DOHH2 (cell line): ENCODE measurements around the gene CCT2.

Experiments
- CTCF ChIP-seq: fragments of 200-600 bp; sonication (generic); IDR thresholded peaks from one replicate; pipeline ENCODE4 v1.5.1; 2014; ENCODE audit warnings: antibody characterized with exemption, mild to moderate bottlenecking, low read depth, low read length; ENCODE audit not compliant: poor library complexity, severe bottlenecking
- EZH2phosphoT487 ChIP-seq: fragments of 200-600 bp; sonication (generic); IDR thresholded peaks from 2 replicates; pipeline ENCODE4 v1.6.1; 2017; ENCODE audit warnings: borderline replicate concordance, mild to moderate bottlenecking, antibody characterized with exemption, low read length, moderate library complexity, mixed read lengths

- TF ChIP-seq CTCF: no peak
- no peak for TF ChIP-seq EZH2phosphoT487
Measured at GRCh38 chr12:69588527-69588926, 3.3 kb downstream of the CCT2 start.
